SJSA1 (cell line): Measurements from ENCODE around the gene GNB5. TPM values are rescaled to one million over a fixed set of nuclear protein-coding genes. Genes with fewer than 3 reads are reported as not detected.

Experiments
- DNase-seq, 2 experiments: peaks; one replicate each; pipeline ENCODE4 v3.0.0-alpha.2; 2015 to 2020; ENCODE audit warnings: low spot score in 2 of 2, low read depth in 1 of 2
- H3K27ac ChIP-seq: fragments of 250-450 bp; sonication (Bioruptor Pico); 2 replicates; pipeline ENCODE4 v1.5.1; 2020; ENCODE audit warnings: mild to moderate bottlenecking, moderate library complexity
- H3K27me3 ChIP-seq: fragments of 250-450 bp; sonication (Bioruptor Pico); replicated peaks from 2 replicates; pipeline ENCODE4 v1.5.1; 2020; ENCODE audit warnings: mild to moderate bottlenecking, moderate library complexity
- H3K36me3 ChIP-seq: fragments of 250-450 bp; sonication (Bioruptor Pico); 2 replicates; pipeline ENCODE4 v1.5.1; 2020; ENCODE audit warnings: mild to moderate bottlenecking
- H3K4me1 ChIP-seq: fragments of 250-450 bp; sonication (Bioruptor Pico); replicated peaks from 2 replicates; pipeline ENCODE4 v1.6.1; 2021; ENCODE audit warnings: mild to moderate bottlenecking
- H3K4me3 ChIP-seq: fragments of 250-450 bp; sonication (Bioruptor Pico); 2 replicates; pipeline ENCODE4 v1.5.1; 2020; ENCODE audit warnings: mild to moderate bottlenecking
- H3K9me3 ChIP-seq: fragments of 250-450 bp; sonication (Bioruptor Pico); replicated peaks from 2 replicates; pipeline ENCODE4 v1.5.1; 2020; ENCODE audit warnings: mild to moderate bottlenecking
- total RNA-seq: library from RNA; depleted of rRNA; stranded (reverse); fragments of >200 nt; shearing (Covaris generic); gene quantifications from 2 replicates; pipeline ENCODE4 v1.2.3, GENCODE V29; 2014; rRNA removed

The GNB5 gene
- total RNA-seq, 1 experiment from 2014 or later: 58.9 TPM

DNA sequence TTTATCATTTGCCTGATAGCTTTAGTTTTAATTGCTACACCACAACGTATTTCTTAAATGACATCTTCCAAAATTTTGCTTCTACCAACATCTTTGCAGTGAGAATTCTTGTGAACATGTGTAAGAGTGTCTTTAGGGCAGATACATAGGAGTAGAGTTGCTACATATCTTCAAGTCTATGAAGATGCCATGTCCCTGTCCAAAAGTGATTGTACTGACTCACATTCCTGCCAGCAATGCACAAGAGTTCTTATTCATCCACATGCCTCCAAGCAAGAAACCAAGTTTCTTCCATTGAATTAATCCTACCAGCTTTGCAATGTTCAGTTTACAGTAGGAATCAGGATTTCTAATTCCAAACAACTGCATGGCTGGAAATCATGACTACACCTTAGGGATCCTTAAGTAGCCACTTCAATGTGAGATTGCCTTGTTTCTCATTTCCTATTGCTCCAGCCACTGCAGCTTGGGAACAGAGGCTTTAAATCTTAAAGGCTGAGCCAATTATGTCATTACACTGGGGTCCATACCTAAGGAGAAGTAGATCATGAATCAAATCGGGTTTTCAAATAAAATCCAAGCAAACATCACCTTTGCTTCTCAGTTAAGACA lies 123.1 kb downstream of the GNB5 start:
- H3K4me3 ChIP-seq: no peak overlapping the region
- H3K36me3 ChIP-seq: peaks cover 18% of the 10 kb centered on the region
- DNase-seq: no peak
- H3K27ac ChIP-seq: no peak overlapping the region
- H3K27me3 ChIP-seq: no peaks in the 10 kb centered on the region
- no peaks in the 10 kb centered on the region for H3K9me3 ChIP-seq
- no peaks in the 10 kb centered on the region for H3K4me1 ChIP-seq

DNA sequence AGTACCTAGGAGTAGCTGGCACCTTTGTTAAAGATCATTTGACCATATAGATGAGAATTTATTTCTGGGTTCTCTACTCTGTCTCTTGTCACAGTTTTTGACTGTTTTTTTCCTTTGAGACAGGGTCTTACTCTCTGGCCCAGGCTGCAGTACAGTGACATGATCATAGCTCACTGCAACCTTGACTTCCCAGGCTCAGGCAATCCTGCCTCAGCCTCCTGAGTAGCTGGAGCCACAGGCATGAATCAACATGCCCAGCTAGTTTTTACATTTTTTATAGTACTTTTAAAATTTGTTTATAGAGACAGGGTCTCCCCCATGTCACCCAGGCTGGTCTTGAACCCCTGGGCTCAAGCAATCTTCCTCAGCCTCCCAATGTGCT lies 123.7 kb downstream of the GNB5 start:
- H3K4me3 ChIP-seq: no peak overlapping the region
- H3K27me3 ChIP-seq: no peaks in the 10 kb centered on the region
- no peak overlapping the region for H3K27ac ChIP-seq
- H3K9me3 ChIP-seq: no peaks in the 10 kb centered on the region
- no peak for DNase-seq
- H3K4me1 ChIP-seq: no peaks in the 10 kb centered on the region
- peaks cover 24% of the 10 kb centered on the region for H3K36me3 ChIP-seq

DNA sequence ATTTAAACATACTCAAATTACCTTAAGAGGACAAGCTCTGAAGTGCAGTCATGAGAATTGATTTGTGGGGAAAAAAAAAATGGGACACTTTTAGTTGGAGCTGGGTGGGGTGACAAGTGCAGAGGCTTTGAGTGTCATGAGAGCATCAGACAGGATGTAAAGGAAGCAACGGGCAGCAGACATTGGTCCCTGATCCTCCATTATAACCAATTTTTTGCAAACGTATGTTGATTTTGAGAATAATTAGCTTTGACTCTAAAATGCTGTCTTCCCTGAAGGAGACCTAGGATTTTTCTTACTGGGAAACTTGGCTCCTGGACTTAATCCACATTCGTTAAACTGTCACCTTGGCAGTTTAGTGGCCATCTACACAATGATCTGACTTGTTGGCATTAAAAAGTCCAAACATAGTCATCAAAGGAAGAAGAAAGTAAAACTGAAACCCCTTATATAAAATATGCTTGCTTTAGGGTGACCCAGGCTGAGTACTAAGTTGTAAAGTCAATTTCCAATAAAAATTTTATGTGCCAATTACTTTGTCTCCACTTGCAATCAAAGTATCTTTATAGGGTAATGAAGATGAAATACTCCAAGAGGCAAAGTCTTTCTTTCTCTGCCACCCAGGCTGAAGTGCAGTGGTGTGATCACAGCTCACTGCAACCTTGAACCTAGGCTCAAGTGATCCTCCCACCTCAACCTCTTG lies 124.2 kb downstream of the GNB5 start:
- H3K27ac ChIP-seq: no peak overlapping the region
- H3K27me3 ChIP-seq: no peaks in the 10 kb centered on the region
- H3K4me1 ChIP-seq: no peaks in the 10 kb centered on the region
- peaks cover 29% of the 10 kb centered on the region for H3K36me3 ChIP-seq
- DNase-seq: no peak
- no peak overlapping the region for H3K4me3 ChIP-seq
- no peaks in the 10 kb centered on the region for H3K9me3 ChIP-seq

Other genes with a start within 250 kb of the GNB5 start
- 47.7 and 51.6 TPM in 2 replicates for gene LEO1, start 219.6 kb downstream of the GNB5 start, total RNA-seq
- 26.0 and 56.9 TPM in 2 replicates for gene MAPK6, start 172.2 kb downstream of the GNB5 start, total RNA-seq
- not detected in 2 replicates for gene BCL2L10, start 78.6 kb downstream of the GNB5 start, total RNA-seq
- 0.16 and 0.47 TPM in 2 replicates for gene MYO5C, start 104.4 kb upstream of the GNB5 start, total RNA-seq